ENCODE data around the gene ABTB2. TPM values are rescaled to one million over a fixed set of nuclear protein-coding genes. Genes with fewer than 3 reads are reported as not detected.
A peak's percentile ranks its signal among the peaks of the same experiment; 100 is the strongest.

The ABTB2 gene
- total RNA-seq, 1 experiment from 2014 or later = 5.5 TPM

- Histone ChIP-seq H3K27ac (ENCODE audit: insufficient read length, low read depth, low read length) (no peak overlapping the region), H4K5ac (ENCODE audit: insufficient read length, low read depth, low read length) (no peak overlapping the region), H3K18ac (ENCODE audit: insufficient read length, low read depth, low read length) (no peak overlapping the region), H2BK5ac (ENCODE audit: insufficient read length, low read length) (no peak overlapping the region), H4K91ac (ENCODE audit: insufficient read length, low read depth, low read length) (no peak overlapping the region), H3K56ac (ENCODE audit: insufficient read length, low read depth, low read length) (no peak overlapping the region), H3K4me1 (ENCODE audit: insufficient read depth, low read length) (peaks cover 4% of the 10 kb centered on the region; the same call in 1 of the 2 replicates), H2BK15ac (ENCODE audit: low read depth, low read length) (no peak overlapping the region), H3K4ac (ENCODE audit: low read depth, low read length) (no peak overlapping the region), H3K79me2 (ENCODE audit: insufficient read depth, low read length) (no peaks in the 10 kb centered on the region), H3T11ph (ENCODE audit: low read length) (no peak overlapping the region), H2BK20ac (ENCODE audit: low read depth, low read length, poor library complexity, severe bottlenecking) (no peak overlapping the region), H3K27me3 (ENCODE audit: insufficient read depth, low read length) (no peaks in the 10 kb centered on the region), H3K79me1 (ENCODE audit: insufficient read depth, low read depth, low read length, poor library complexity, severe bottlenecking) (no peaks in the 10 kb centered on the region), H3K9me3 (ENCODE audit: control insufficient read depth, low read depth, low read length) (no peaks in the 10 kb centered on the region), H2AK5ac (ENCODE audit: insufficient read length, low read length) (no peak overlapping the region), H4K20me1 (ENCODE audit: control insufficient read depth, insufficient read depth, insufficient read length) (no peaks in the 10 kb centered on the region), H3K14ac (ENCODE audit: insufficient read depth, low read length) (no peak overlapping the region; the same call in 1 of the 2 replicates), H2BK12ac (ENCODE audit: insufficient read length, low read depth, low read length) (no peak overlapping the region), H2BK120ac (ENCODE audit: low read depth, low read length, poor library complexity, severe bottlenecking) (no peak overlapping the region), H3K4me2 (ENCODE audit: insufficient read depth, insufficient read length, low read length) (no peak overlapping the region), H2AFZ (ENCODE audit: low read length) (no peak overlapping the region), H3K23ac (ENCODE audit: insufficient read length, low read depth, low read length) (no peak overlapping the region), H4K8ac (replicated peaks; ENCODE audit: insufficient read length, low read depth, low read length) (no peak overlapping the region), H3K9ac (ENCODE audit: extremely low read depth, insufficient read length, low read length) (no peak overlapping the region), H3K23me2 (ENCODE audit: insufficient read length, low read depth, low read length, poor library complexity, severe bottlenecking) (no peaks in the 10 kb centered on the region)
- no peak for TF ChIP-seq CTCF (conservative IDR thresholded peaks at IDR 0.05)
- H3K27me3 Mint-ChIP-seq (ENCODE audit: low read depth) = no peaks in the 10 kb centered on the region; the same call in 1 of the 2 replicates
- peak; percentile 47 for DNase-seq
- WGBS (ENCODE audit: extremely low coverage, insufficient read length, low lambda C conversion rate) = no CpG with 5 or more reads among the region's 7 CpGs
- no peak overlapping the region for H3K4me3 Mint-ChIP-seq
- no peaks in the 10 kb centered on the region for H3K9me3 Mint-ChIP-seq
- peaks cover 28 to 36% of the 10 kb centered on the region in 2 experiments for H3K4me1 Mint-ChIP-seq
- peak overlapping the region in 2 of 3 experiments; percentile 66 to 88; a peak in 4 of 7 replicates for H3K27ac Mint-ChIP-seq
- no peaks in the 10 kb centered on the region for H3K36me3 Mint-ChIP-seq (ENCODE audit: insufficient read depth in 1 of 3, low read depth in 3 of 3)
Measured at GRCh38 chr11:34263441-34264091, 94.2 kb downstream of the ABTB2 start.
